ENCODE measurements around the gene EIF5.

DNA sequence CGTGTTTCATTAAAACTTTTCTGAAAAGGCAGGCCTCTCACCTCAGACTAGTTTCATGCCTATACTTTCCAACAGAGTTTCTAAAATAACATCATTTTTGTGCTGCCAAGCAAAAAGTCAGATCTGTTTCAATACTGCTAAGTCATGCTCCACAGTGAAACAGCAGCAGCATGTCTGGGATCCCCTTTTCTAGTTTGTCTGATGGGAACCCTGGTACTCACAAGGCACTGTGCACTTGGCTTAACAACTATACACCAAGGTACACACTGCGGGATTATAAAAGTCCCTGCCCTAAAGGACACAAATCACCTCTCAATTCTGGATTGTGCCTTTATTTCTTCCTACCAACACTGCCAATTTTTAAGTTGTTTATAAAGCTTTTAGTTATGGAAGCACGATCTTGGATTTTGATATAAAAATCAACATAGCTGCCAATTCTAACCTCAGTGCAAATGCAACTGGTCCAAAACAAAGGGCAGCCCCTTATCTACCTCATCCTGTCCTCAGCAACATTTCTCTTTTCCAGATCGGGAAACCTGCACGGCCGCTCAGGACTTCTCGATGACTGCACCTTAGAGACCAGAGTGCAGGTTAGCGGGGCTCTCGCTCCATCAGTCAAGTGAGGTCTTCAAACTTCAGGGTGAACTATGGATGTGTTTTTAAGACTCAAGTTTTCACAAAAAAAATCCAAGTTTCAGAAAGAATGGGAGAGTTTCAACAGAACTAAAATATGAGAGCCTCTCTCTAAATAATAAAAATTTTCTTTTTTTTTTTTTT lies 1.7 kb upstream of the EIF5 start:
- TF ChIP-seq EZH2 (IDR thresholded peaks at IDR 0.05): no peak
- TF ChIP-seq, protein P1, sequence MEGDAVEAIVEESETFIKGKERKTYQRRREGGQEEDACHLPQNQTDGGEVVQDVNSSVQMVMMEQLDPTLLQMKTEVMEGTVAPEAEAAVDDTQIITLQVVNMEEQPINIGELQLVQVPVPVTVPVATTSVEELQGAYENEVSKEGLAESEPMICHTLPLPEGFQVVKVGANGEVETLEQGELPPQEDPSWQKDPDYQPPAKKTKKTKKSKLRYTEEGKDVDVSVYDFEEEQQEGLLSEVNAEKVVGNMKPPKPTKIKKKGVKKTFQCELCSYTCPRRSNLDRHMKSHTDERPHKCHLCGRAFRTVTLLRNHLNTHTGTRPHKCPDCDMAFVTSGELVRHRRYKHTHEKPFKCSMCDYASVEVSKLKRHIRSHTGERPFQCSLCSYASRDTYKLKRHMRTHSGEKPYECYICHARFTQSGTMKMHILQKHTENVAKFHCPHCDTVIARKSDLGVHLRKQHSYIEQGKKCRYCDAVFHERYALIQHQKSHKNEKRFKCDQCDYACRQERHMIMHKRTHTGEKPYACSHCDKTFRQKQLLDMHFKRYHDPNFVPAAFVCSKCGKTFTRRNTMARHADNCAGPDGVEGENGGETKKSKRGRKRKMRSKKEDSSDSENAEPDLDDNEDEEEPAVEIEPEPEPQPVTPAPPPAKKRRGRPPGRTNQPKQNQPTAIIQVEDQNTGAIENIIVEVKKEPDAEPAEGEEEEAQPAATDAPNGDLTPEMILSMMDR (IDR thresholded peaks at IDR 0.05 in 2 of 3, conservative IDR thresholded peaks at IDR 0.05 in 1 of 3; ENCODE audit: borderline replicate concordance in 1 of 3, insufficient read depth in 1 of 3, low read depth in 2 of 3, low read length in 2 of 3): no peak
- TF ChIP-seq ELF1 (IDR thresholded peaks at IDR 0.05; ENCODE audit: borderline replicate concordance, low read depth): no peak
- TF ChIP-seq, protein P2, sequence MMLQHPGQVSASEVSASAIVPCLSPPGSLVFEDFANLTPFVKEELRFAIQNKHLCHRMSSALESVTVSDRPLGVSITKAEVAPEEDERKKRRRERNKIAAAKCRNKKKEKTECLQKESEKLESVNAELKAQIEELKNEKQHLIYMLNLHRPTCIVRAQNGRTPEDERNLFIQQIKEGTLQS (IDR thresholded peaks at IDR 0.05): no peak
- no peak for TF ChIP-seq POLR2AphosphoS5 (IDR thresholded peaks at IDR 0.05; ENCODE audit: low read depth, low read length)
- TF ChIP-seq POLR2A (IDR thresholded peaks at IDR 0.05; ENCODE audit: borderline replicate concordance, extremely low read depth, insufficient read depth, insufficient read length): no peak
- TF ChIP-seq ZNF274 (IDR thresholded peaks at IDR 0.05; ENCODE audit: low read depth, low read length): no peak

All from HCT116 (cell line).